ENCODE measurements around the gene MACROD2.

MACROD2 gene

GRCh38 chr20:15603978-15604805 is 1608.9 kb downstream of the MACROD2 start (continued):
- TF ChIP-seq, protein P1, sequence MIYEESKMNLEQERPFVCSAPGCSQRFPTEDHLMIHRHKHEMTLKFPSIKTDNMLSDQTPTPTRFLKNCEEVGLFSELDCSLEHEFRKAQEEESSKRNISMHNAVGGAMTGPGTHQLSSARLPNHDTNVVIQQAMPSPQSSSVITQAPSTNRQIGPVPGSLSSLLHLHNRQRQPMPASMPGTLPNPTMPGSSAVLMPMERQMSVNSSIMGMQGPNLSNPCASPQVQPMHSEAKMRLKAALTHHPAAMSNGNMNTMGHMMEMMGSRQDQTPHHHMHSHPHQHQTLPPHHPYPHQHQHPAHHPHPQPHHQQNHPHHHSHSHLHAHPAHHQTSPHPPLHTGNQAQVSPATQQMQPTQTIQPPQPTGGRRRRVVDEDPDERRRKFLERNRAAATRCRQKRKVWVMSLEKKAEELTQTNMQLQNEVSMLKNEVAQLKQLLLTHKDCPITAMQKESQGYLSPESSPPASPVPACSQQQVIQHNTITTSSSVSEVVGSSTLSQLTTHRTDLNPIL (CRISPR knock-in tag; IDR thresholded peaks at IDR 0.05; ENCODE audit: low read depth), result no peak
- no peak for TF ChIP-seq SNAI2 (CRISPR knock-in tag; IDR thresholded peaks at IDR 0.05)
- no peak for TF ChIP-seq PATZ1 (CRISPR knock-in tag; IDR thresholded peaks at IDR 0.05; ENCODE audit: borderline replicate concordance)
- no peak for TF ChIP-seq BACH2 (CRISPR knock-in tag; IDR thresholded peaks at IDR 0.05; ENCODE audit: borderline replicate concordance)
- TF ChIP-seq CSDC2 (CRISPR knock-in tag; IDR thresholded peaks at IDR 0.05), result no peak

- ATAC-seq, result no peak
- TF ChIP-seq ISL1 (CRISPR knock-in tag; IDR thresholded peaks at IDR 0.05) (no peak), ZC3H10 (CRISPR knock-in tag; IDR thresholded peaks at IDR 0.05) (no peak), TOX (CRISPR knock-in tag; IDR thresholded peaks at IDR 0.05; ENCODE audit: borderline replicate concordance) (no peak), ZNF8 (CRISPR knock-in tag; IDR thresholded peaks at IDR 0.05) (no peak), ZFP3 (CRISPR knock-in tag; IDR thresholded peaks at IDR 0.05) (no peak), BACH2 (CRISPR knock-in tag; IDR thresholded peaks at IDR 0.05; ENCODE audit: borderline replicate concordance) (no peak), RARB (CRISPR knock-in tag; IDR thresholded peaks at IDR 0.05) (no peak), ARNTL (CRISPR knock-in tag; IDR thresholded peaks at IDR 0.05; ENCODE audit: borderline replicate concordance, low read depth) (no peak), OSR1 (CRISPR knock-in tag; IDR thresholded peaks at IDR 0.05) (no peak), ZNF565 (CRISPR knock-in tag; conservative IDR thresholded peaks at IDR 0.05; ENCODE audit: low read depth) (no peak), CSDC2 (CRISPR knock-in tag; IDR thresholded peaks at IDR 0.05) (no peak), ESRRG (CRISPR knock-in tag; IDR thresholded peaks at IDR 0.05) (no peak), SNAI2 (CRISPR knock-in tag; IDR thresholded peaks at IDR 0.05) (no peak), ZFP30 (CRISPR knock-in tag; IDR thresholded peaks at IDR 0.05) (no peak), PATZ1 (CRISPR knock-in tag; IDR thresholded peaks at IDR 0.05; ENCODE audit: borderline replicate concordance) (no peak)
- TF ChIP-seq, protein P2, sequence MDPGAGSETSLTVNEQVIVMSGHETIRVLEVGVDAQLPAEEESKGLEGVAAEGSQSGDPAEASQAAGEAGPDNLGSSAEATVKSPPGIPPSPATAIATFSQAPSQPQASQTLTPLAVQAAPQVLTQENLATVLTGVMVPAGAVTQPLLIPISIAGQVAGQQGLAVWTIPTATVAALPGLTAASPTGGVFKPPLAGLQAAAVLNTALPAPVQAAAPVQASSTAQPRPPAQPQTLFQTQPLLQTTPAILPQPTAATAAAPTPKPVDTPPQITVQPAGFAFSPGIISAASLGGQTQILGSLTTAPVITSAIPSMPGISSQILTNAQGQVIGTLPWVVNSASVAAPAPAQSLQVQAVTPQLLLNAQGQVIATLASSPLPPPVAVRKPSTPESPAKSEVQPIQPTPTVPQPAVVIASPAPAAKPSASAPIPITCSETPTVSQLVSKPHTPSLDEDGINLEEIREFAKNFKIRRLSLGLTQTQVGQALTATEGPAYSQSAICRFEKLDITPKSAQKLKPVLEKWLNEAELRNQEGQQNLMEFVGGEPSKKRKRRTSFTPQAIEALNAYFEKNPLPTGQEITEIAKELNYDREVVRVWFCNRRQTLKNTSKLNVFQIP (CRISPR knock-in tag; IDR thresholded peaks at IDR 0.05; ENCODE audit: borderline replicate concordance, low read depth), result no peak
- TF ChIP-seq, protein P3, sequence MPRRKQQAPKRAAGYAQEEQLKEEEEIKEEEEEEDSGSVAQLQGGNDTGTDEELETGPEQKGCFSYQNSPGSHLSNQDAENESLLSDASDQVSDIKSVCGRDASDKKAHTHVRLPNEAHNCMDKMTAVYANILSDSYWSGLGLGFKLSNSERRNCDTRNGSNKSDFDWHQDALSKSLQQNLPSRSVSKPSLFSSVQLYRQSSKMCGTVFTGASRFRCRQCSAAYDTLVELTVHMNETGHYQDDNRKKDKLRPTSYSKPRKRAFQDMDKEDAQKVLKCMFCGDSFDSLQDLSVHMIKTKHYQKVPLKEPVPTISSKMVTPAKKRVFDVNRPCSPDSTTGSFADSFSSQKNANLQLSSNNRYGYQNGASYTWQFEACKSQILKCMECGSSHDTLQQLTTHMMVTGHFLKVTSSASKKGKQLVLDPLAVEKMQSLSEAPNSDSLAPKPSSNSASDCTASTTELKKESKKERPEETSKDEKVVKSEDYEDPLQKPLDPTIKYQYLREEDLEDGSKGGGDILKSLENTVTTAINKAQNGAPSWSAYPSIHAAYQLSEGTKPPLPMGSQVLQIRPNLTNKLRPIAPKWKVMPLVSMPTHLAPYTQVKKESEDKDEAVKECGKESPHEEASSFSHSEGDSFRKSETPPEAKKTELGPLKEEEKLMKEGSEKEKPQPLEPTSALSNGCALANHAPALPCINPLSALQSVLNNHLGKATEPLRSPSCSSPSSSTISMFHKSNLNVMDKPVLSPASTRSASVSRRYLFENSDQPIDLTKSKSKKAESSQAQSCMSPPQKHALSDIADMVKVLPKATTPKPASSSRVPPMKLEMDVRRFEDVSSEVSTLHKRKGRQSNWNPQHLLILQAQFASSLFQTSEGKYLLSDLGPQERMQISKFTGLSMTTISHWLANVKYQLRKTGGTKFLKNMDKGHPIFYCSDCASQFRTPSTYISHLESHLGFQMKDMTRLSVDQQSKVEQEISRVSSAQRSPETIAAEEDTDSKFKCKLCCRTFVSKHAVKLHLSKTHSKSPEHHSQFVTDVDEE (CRISPR knock-in tag; IDR thresholded peaks at IDR 0.05), result no peak
- TF ChIP-seq, protein P1 (CRISPR knock-in tag; IDR thresholded peaks at IDR 0.05; ENCODE audit: low read depth), result no peak
These were observed 1614.6 kb downstream of the MACROD2 start for GRCh38 chr20:15609921-15610320.
